Measurements from ENCODE around the gene CAPN8. TPM values are rescaled to one million over a fixed set of nuclear protein-coding genes. Genes with fewer than 3 reads are reported as not detected.

CAPN8 gene
- total RNA-seq, 4 donors from 2014 or later: 0.20 to 0.79 (median 0.40) TPM; not detected in 1

- H3K9me3 ChIP-seq: no peaks in the 10 kb centered on the region
These were observed 126.5 kb downstream of the CAPN8 start for GRCh38 chr1:223538981-223539380.

GRCh38 chr1:223535319-223535718 lies 130.2 kb downstream of the CAPN8 start:
- no peaks in the 10 kb centered on the region for H3K9me3 ChIP-seq
- no peaks in the 10 kb centered on the region for H3K4me1 ChIP-seq
- no peak for DNase-seq
- no peaks in the 10 kb centered on the region for H3K36me3 ChIP-seq
- WGBS, 2 donors: 92 to 98% methylated on average over 5 of the region's 5 CpGs
- intact Hi-C loops (cut with DNase I): no loop called here
- TF ChIP-seq POLR2A (IDR thresholded peaks at IDR 0.05) (no peak), CTCF (IDR thresholded peaks at IDR 0.05) (no peak)
- H3K27me3 ChIP-seq: no peaks in the 10 kb centered on the region
- H3K27ac ChIP-seq: no peak overlapping the region
- H3K4me3 ChIP-seq (replicated peaks in 1 of 3): no peak overlapping the region

More at GRCh38 chr1:223538981-223539380, 126.5 kb downstream of the CAPN8 start:
- H3K27me3 ChIP-seq: no peaks in the 10 kb centered on the region
- TF ChIP-seq POLR2A (IDR thresholded peaks at IDR 0.05) (no peak), CTCF (IDR thresholded peaks at IDR 0.05) (no peak)
- no peak for DNase-seq
- H3K4me3 ChIP-seq (replicated peaks in 1 of 3): no peak overlapping the region
- H3K27ac ChIP-seq: no peak overlapping the region
- H3K36me3 ChIP-seq: no peaks in the 10 kb centered on the region
- intact Hi-C loops (cut with DNase I): no loop called here
- 80 to 89% methylated on average over 5 to 7 of the region's 7 CpGs for WGBS, 2 donors
- H3K4me1 ChIP-seq: no peaks in the 10 kb centered on the region

- H3K4me3 ChIP-seq (replicated peaks in 1 of 3): no peak overlapping the region
- H3K27ac ChIP-seq: no peak overlapping the region
- no peaks in the 10 kb centered on the region for H3K4me1 ChIP-seq
- no peak for DNase-seq
- 90 to 96% methylated on average over 3 of the region's 3 CpGs for WGBS, 2 donors
- TF ChIP-seq CTCF (IDR thresholded peaks at IDR 0.05) (no peak), POLR2A (IDR thresholded peaks at IDR 0.05) (no peak)
- no peaks in the 10 kb centered on the region for H3K9me3 ChIP-seq
- H3K27me3 ChIP-seq: no peaks in the 10 kb centered on the region
- H3K36me3 ChIP-seq: no peaks in the 10 kb centered on the region
- intact Hi-C loops (cut with DNase I): no loop called here
These were observed 130.8 kb downstream of the CAPN8 start for GRCh38 chr1:223534677-223535076.

- 68 to 70% methylated on average over 2 of the region's 2 CpGs for WGBS, 2 donors
- TF ChIP-seq CTCF (IDR thresholded peaks at IDR 0.05) (no peak), POLR2A (IDR thresholded peaks at IDR 0.05) (no peak)
These were observed 131.8 kb downstream of the CAPN8 start for GRCh38 chr1:223533708-223534107.

GRCh38 chr1:223531742-223532341 lies 133.7 kb downstream of the CAPN8 start:
- peak in 3 of 6 experiments; percentile 24 to 50 (median 39) for TF ChIP-seq CTCF (IDR thresholded peaks at IDR 0.05)
- TF ChIP-seq POLR2A (IDR thresholded peaks at IDR 0.05): no peak
- no peaks in the 10 kb centered on the region for H3K27me3 ChIP-seq
- H3K4me3 ChIP-seq (replicated peaks in 1 of 3): no peak overlapping the region
- H3K9me3 ChIP-seq: no peaks in the 10 kb centered on the region
- no peaks in the 10 kb centered on the region for H3K36me3 ChIP-seq
- peak; percentile 29 to 51 for DNase-seq
- no peaks in the 10 kb centered on the region for H3K4me1 ChIP-seq
- H3K27ac ChIP-seq: no peak overlapping the region
- WGBS, 2 donors: 48 to 52% methylated on average over 11 of the region's 11 CpGs
- intact Hi-C loops (cut with DNase I): no loop called here

More at GRCh38 chr1:223533708-223534107, 131.8 kb downstream of the CAPN8 start:
- Histone ChIP-seq H3K36me3 (no peaks in the 10 kb centered on the region), H3K4me3 (replicated peaks in 1 of 3) (no peak overlapping the region), H3K4me1 (no peaks in the 10 kb centered on the region), H3K9me3 (no peaks in the 10 kb centered on the region), H3K27me3 (no peaks in the 10 kb centered on the region), H3K27ac (no peak overlapping the region)
- intact Hi-C loops (cut with DNase I): no loop called here
- DNase-seq: no peak

Measured in thyroid gland (tissue), 4 donors.